WERI-Rb-1 (cell line): ENCODE results near the gene ERG28.
A peak's percentile ranks its signal among the peaks of the same experiment; 100 is the strongest.

Experiments used
- DNase-seq: peaks from one replicate; pipeline ENCODE4 v3.0.0-alpha.2; 2020
- H3K27ac ChIP-seq: fragments of 250-450 bp; sonication (Bioruptor Pico); 2 replicates; pipeline ENCODE4 v1.5.1; 2020; ENCODE audit warnings: mild to moderate bottlenecking, moderate library complexity
- H3K27me3 ChIP-seq: fragments of 250-450 bp; sonication (Bioruptor Pico); 2 replicates; pipeline ENCODE4 v1.5.1; 2021; ENCODE audit warnings: mild to moderate bottlenecking, low read depth, moderate library complexity; ENCODE audit not compliant: insufficient read depth, severe bottlenecking
- H3K36me3 ChIP-seq: fragments of 250-450 bp; sonication (Bioruptor Pico); 2 replicates; pipeline ENCODE4 v1.5.1; 2020; ENCODE audit warnings: mild to moderate bottlenecking, moderate library complexity
- H3K4me3 ChIP-seq: 2 replicates; pipeline ENCODE4 v1.5.1; 2011; ENCODE audit warnings: low read depth, mild to moderate bottlenecking, control low read depth, low read length
- H3K9me3 ChIP-seq: fragments of 250-450 bp; sonication (Bioruptor Pico); 2 replicates; pipeline ENCODE4 v1.5.1; 2021; ENCODE audit warnings: mild to moderate bottlenecking, moderate library complexity; ENCODE audit not compliant: severe bottlenecking
- CTCF ChIP-seq: IDR thresholded peaks from 2 replicates; pipeline ENCODE4 v1.5.1; 2011; ENCODE audit warnings: low read depth, mild to moderate bottlenecking, control low read depth, inconsistent platforms, low read length

Gene ERG28

GRCh38 chr14:75660630-75661498 is at the start of gene ERG28, which contains the start of gene TTLL5:
TSS of gene ERG28 (minus strand) at chr14:75660876. CDS start at chr14:75657502, 3,374 bp downstream.
TSS of gene TTLL5 (plus strand) at chr14:75661246. CDS start at chr14:75663150, 1,904 bp downstream.
- Histone ChIP-seq H3K36me3 (peaks cover 24% of the 10 kb centered on the region), H3K27me3 (no peaks in the 10 kb centered on the region), H3K4me3 (peak within 1 kb of the TSS; percentile 99), H3K9me3 (no peaks in the 10 kb centered on the region), H3K27ac (peak within 1 kb of the TSS; percentile 81)
- no peak for TF ChIP-seq CTCF
- DNase-seq, result peak; percentile 98

GRCh38 chr14:75709207-75709812 is 48.6 kb upstream of the ERG28 start:
- peak; percentile 69 for DNase-seq
- peak; percentile 67 for TF ChIP-seq CTCF
- H3K36me3 ChIP-seq, result peaks cover 23% of the 10 kb centered on the region

GRCh38 chr14:75705014-75705413 is 44.3 kb upstream of the ERG28 start:
- H3K27me3 ChIP-seq, result no peaks in the 10 kb centered on the region
- H3K4me3 ChIP-seq, result no peak overlapping the region
- H3K36me3 ChIP-seq, result peaks cover 41% of the 10 kb centered on the region
- no peaks in the 10 kb centered on the region for H3K9me3 ChIP-seq
- no peak overlapping the region for H3K27ac ChIP-seq
- no peak for DNase-seq
- TF ChIP-seq CTCF, result no peak

More at GRCh38 chr14:75709207-75709812, 48.6 kb upstream of the ERG28 start:
- H3K27ac ChIP-seq, result no peak overlapping the region
- H3K27me3 ChIP-seq, result no peaks in the 10 kb centered on the region
- H3K9me3 ChIP-seq, result no peaks in the 10 kb centered on the region
- no peak overlapping the region for H3K4me3 ChIP-seq

- TF ChIP-seq CTCF, result no peak
- peaks cover 48% of the 10 kb centered on the region for H3K36me3 ChIP-seq
- no peak overlapping the region for H3K27ac ChIP-seq
- H3K27me3 ChIP-seq, result no peaks in the 10 kb centered on the region
- DNase-seq, result no peak
- H3K9me3 ChIP-seq, result no peaks in the 10 kb centered on the region
- no peak overlapping the region for H3K4me3 ChIP-seq
Observed at GRCh38 chr14:75703467-75703866, 42.8 kb upstream of the ERG28 start.

GRCh38 chr14:75702616-75703261 is 42.1 kb upstream of the ERG28 start:
- Histone ChIP-seq H3K36me3 (peaks cover 48% of the 10 kb centered on the region), H3K27me3 (no peaks in the 10 kb centered on the region), H3K27ac (no peak overlapping the region), H3K4me3 (no peak overlapping the region), H3K9me3 (no peaks in the 10 kb centered on the region)
- DNase-seq, result no peak
- no peak for TF ChIP-seq CTCF
